ENCODE measurements around the gene PGC. TPM values are rescaled to one million over a fixed set of nuclear protein-coding genes. Genes with fewer than 3 reads are reported as not detected.

Gene PGC
- total RNA-seq, 1 experiment from 2014 or later = 0.63 TPM

- TF ChIP-seq ATF6 (CRISPR knock-in tag; IDR thresholded peaks at IDR 0.05) = no peak
- TF ChIP-seq ZNF138 (CRISPR knock-in tag; conservative IDR thresholded peaks at IDR 0.05) = no peak
- 0 out of 2 replicates have a peak, but pooled peaks have one; percentile 54 for TF ChIP-seq ZNF281 (CRISPR knock-in tag; IDR thresholded peaks at IDR 0.05)
- TF ChIP-seq ARID4B (CRISPR knock-in tag; IDR thresholded peaks at IDR 0.05; ENCODE audit: borderline replicate concordance) = peak; percentile 50; the same call in 1 of the 2 replicates
- TF ChIP-seq CTCF (IDR thresholded peaks at IDR 0.05) = peak; percentile 92
- no peak for TF ChIP-seq PRDM15 (CRISPR knock-in tag; IDR thresholded peaks at IDR 0.05)
- TF ChIP-seq E2F4 (CRISPR knock-in tag; IDR thresholded peaks at IDR 0.05; ENCODE audit: borderline replicate concordance, low read depth) = no peak
- no peak for TF ChIP-seq GRHL2 (CRISPR knock-in tag; IDR thresholded peaks at IDR 0.05; ENCODE audit: insufficient replicate concordance, severe bottlenecking)
- no peak for TF ChIP-seq AR (CRISPR knock-in tag; IDR thresholded peaks at IDR 0.05)
- TF ChIP-seq PREB (CRISPR knock-in tag; IDR thresholded peaks at IDR 0.05; ENCODE audit: borderline replicate concordance) = no peak
These were observed 32.8 kb upstream of the PGC start, which contains the start of gene FRS3 (continued) for GRCh38 chr6:41779788-41780550.
